Sigmoid colon (tissue), 7 donors: ENCODE data around the gene PKN1. TPM values are rescaled to one million over a fixed set of nuclear protein-coding genes. Genes with fewer than 3 reads are reported as not detected.
A peak's percentile ranks its signal among the peaks of the same experiment; 100 is the strongest.

ENCODE experiments used
- DNase-seq: peaks from one replicate; pipeline ENCODE4 v3.0.0-alpha.2; 2019
- H3K27ac ChIP-seq, 4 donors: fragments of 200-600 bp; sonication (generic); one replicate each; pipeline ENCODE4 v1.5.1; 2016 to 2019; ENCODE audit warnings: mild to moderate bottlenecking in 1 of 4
- H3K27me3 ChIP-seq, 3 donors: fragments of 200-600 bp; sonication (generic); one replicate each; pipeline ENCODE4 v1.5.1; 2019; ENCODE audit warnings: mild to moderate bottlenecking in 1 of 3
- H3K36me3 ChIP-seq, 4 donors: fragments of 200-600 bp; sonication (generic); one replicate each; pipeline ENCODE4 v1.5.1; 2016 to 2019
- H3K4me1 ChIP-seq, 4 donors: fragments of 200-600 bp; sonication (generic); one replicate each; pipeline ENCODE4 v1.5.1; 2017 to 2019
- H3K4me3 ChIP-seq, 4 donors: fragments of 200-600 bp; sonication (generic); one replicate each; pipeline ENCODE4 v1.5.1; 2017 to 2019; ENCODE audit warnings: mild to moderate bottlenecking in 2 of 4, moderate library complexity in 1 of 4
- H3K9me3 ChIP-seq, 4 donors: fragments of 200-600 bp in 3 of 4; sonication (generic) in 3 of 4; one replicate each; pipeline versions ENCODE4 v1.5.1 to v1.6.1; 2013 to 2019
- EP300 ChIP-seq, 4 donors: sonication (generic); formaldehyde crosslinking; IDR thresholded peaks; one replicate each; pipeline ENCODE4 v1.6.1; 2017; ENCODE audit warnings: antibody characterized with exemption in 4 of 4
- POLR2A ChIP-seq, 2 donors: fragments of 450-650 bp; IDR thresholded peaks; one replicate each; pipeline ENCODE4 v1.6.1; 2016; ENCODE audit warnings: antibody characterized with exemption in 2 of 2, mild to moderate bottlenecking in 2 of 2, moderate library complexity in 2 of 2
- POLR2AphosphoS5 ChIP-seq, 4 donors: sonication (generic); formaldehyde crosslinking; IDR thresholded peaks; one replicate each; pipeline ENCODE4 v1.6.1; 2017; ENCODE audit warnings: antibody characterized with exemption in 4 of 4
- WGBS, 2 donors: extraction: QIAGEN DNeasy Blood & Tissue Kit; methylation state at CpG; one replicate each; pipeline ENCODE4 v1.1.7; 2013; 5-methylcytosine and 5-hydroxymethylcytosine counted together
- intact Hi-C: fragments of 100-400 bp; cut with DNase I; formaldehyde crosslinking; loops from one replicate; pipeline ENCODE4 v1.15.1; 2023
- polyA plus RNA-seq, 3 donors: library from polyadenylated mRNA; stranded (reverse); fragments of 200-250 nt; gene quantifications; one replicate each; pipeline ENCODE4 v1.2.3, GENCODE V29; 2013
- total RNA-seq, 4 donors: library from RNA; depleted of rRNA; stranded (reverse); fragments of >200 nt; gene quantifications; one replicate each; pipeline ENCODE4 v1.1.0, GENCODE V29; 2016
- TF ChIP-seq, protein P1 (sequence below), 4 experiments: fragments of 450-650 bp in 3 of 4; fragments of 200-600 bp in 1 of 4; IDR thresholded peaks; one replicate each; pipeline ENCODE4 v1.5.1; 2016 to 2019; ENCODE audit warnings: antibody characterized with exemption in 4 of 4, mild to moderate bottlenecking in 3 of 4, moderate library complexity in 2 of 4
- donor health status: healthy with polysubstance abuse.
- donor health status: Bipolar disorder and iron deficiency.
- donor health status: healthy.

The PKN1 gene
- total RNA-seq (100 to 1,000 TPM in 1 of 4 donors, 10 to 100 TPM in 3; 79.2 to 126 (median 84.6) TPM), polyA plus RNA-seq (10 to 100 TPM; 20.8 to 54.8 (median 28.2) TPM)

DNA sequence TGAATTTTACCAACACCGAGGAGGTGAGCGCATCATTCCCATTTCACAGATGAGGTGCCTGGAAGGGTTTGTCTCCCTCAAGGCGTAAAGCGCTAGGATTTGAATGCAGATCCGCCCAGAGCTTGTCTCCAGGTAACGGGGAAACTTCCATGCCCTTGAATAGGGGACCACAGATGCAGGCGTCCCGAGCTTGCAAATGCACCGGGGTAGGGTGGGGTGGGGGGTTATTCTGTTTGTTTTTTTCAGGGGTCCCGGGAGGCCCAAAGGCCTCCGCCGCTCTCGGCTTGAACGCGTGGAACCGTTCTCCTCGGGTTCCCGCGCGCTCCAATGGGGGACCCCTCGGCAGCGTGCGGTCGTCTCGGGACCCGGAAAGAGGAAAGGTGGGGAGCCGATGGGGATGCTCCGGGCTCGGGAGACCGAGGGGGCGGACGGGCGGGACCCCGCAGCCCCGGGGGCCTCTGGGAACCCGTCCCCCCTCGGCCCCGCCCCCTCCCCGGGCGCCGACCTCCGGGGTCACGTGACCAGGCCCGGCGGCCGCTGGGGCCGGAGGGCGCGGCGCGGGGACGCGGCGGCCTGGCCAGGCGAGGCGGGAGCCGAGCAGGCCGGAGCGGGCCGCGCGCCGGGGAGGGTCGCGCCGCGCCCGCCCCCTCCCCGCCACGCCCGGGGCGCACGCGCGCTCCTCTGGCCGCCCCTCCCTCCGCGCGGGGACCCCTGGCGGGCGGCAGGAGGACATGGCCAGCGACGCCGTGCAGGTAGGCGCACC is at the start of gene PKN1:
Gene PKN1 (plus strand): TSS at position 516 of the 763 bp plus-strand sequence. CDS start 216 bp downstream, at position 732.
- Histone ChIP-seq H3K9me3 (no peaks in the 10 kb centered on the region), H3K4me1 (peaks cover 0 to 45% (median 27%) of the 10 kb centered on the region in 4 donors), H3K4me3 (peak within 1 kb of the TSS; percentile 65 to 98 (median 86)), H3K27me3 (no peaks in the 10 kb centered on the region), H3K36me3 (peaks cover 0 to 12% (median 0%) of the 10 kb centered on the region in 4 donors), H3K27ac (peak within 1 kb of the TSS; percentile 88 to 92 (median 90))
- TF ChIP-seq POLR2AphosphoS5 (IDR thresholded peaks at IDR 0.05) (peak in 2 of 4 donors; percentile 29 to 30), POLR2A (IDR thresholded peaks at IDR 0.05) (no peak)
- WGBS, 2 donors = 2% methylated on average over 85 of the region's 85 CpGs
- intact Hi-C loops = loop anchor here (2.0 kb wide), 1 partner anchor 40 kb away; no protein-coding TSS in a partner anchor
- no peak for DNase-seq

DNA sequence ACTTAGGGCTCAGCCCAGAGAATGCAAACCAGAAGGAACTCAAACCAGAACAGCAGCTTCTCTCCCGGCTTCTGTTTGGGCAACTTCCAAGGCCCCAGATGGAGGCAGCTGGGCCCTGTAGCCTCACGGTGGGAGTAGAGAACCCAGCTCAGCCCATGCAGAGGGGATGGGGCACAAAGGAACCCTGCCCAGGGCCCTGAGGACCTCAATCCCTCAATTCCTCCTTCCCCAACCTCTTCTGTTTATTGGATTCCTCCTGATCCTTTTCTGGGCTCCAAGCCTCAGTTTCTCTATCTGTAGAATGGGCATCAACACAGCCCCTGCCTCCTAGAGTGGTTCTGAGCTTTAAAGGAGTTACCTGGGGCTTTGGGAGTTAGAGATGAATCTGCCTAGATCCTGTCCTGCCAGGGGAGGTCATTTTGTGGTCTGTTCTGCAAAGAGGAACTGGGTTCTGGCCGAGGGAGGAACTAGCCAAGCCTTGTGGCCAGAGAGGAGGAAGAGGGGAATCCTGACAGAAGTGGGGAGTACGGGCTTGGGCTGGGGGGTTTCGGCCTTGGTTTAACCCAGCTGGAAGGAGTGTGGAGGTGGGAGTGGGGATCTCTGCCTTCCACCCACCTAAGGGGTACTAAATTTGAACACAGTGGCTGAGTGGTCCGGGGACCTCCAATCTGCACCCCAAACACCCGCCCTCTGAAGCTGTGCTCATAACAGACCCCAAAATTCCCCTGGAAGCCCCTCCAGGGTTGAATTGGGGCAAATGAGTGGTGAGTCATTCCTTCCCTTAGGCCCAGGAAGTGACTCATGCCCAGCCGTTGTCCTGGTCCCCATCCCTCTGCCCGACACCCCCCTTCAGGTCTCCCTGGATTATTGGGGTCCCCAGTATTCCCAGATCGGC is 49.2 kb upstream of the PKN1 start:
- WGBS, 2 donors = 19 to 22% methylated on average over 10 of the region's 10 CpGs
- intact Hi-C loops = no loop called here
- TF ChIP-seq POLR2AphosphoS5 (IDR thresholded peaks at IDR 0.05) = peak in 3 of 4 donors; percentile 28 to 36 (median 35)
- TF ChIP-seq, protein P1, sequence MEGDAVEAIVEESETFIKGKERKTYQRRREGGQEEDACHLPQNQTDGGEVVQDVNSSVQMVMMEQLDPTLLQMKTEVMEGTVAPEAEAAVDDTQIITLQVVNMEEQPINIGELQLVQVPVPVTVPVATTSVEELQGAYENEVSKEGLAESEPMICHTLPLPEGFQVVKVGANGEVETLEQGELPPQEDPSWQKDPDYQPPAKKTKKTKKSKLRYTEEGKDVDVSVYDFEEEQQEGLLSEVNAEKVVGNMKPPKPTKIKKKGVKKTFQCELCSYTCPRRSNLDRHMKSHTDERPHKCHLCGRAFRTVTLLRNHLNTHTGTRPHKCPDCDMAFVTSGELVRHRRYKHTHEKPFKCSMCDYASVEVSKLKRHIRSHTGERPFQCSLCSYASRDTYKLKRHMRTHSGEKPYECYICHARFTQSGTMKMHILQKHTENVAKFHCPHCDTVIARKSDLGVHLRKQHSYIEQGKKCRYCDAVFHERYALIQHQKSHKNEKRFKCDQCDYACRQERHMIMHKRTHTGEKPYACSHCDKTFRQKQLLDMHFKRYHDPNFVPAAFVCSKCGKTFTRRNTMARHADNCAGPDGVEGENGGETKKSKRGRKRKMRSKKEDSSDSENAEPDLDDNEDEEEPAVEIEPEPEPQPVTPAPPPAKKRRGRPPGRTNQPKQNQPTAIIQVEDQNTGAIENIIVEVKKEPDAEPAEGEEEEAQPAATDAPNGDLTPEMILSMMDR (IDR thresholded peaks at IDR 0.05) = no peak
- no peaks in the 10 kb centered on the region for H3K36me3 ChIP-seq
- H3K27ac ChIP-seq = peak overlapping the region; percentile 85 to 90 (median 90)
- no peaks in the 10 kb centered on the region for H3K27me3 ChIP-seq
- peak overlapping the region in 3 of 4 donors; percentile 25 to 67 (median 26) for H3K4me3 ChIP-seq
- H3K4me1 ChIP-seq = peaks cover 2 to 51% (median 47%) of the 10 kb centered on the region in 4 donors
- no peaks in the 10 kb centered on the region for H3K9me3 ChIP-seq
- peak; percentile 84 for DNase-seq

DNA sequence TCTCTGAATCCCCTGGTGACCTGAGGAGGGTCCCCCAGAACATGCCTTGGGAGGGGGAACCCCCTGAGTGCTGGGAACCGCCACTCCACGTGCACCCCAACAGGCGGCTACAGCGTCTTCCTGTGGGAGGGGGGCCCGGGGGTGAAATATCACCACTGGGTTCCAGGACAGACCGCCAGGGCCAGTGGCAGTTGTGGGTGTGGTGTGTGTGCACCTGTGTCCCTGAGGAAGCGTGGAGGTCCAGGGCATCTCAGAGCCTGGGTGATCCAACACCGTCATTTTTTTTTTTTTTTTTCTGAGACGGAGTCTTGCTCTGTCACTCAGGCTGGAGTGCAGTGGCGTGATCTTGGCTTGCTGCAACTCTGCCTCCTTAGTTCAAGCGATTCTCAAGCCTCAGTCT is 47.6 kb upstream of the PKN1 start:
- H3K4me1 ChIP-seq = peaks cover 2 to 35% (median 31%) of the 10 kb centered on the region in 4 donors
- 36 to 37% methylated on average over 11 of the region's 11 CpGs for WGBS, 2 donors
- no peak overlapping the region for H3K4me3 ChIP-seq
- no peaks in the 10 kb centered on the region for H3K27me3 ChIP-seq
- peak overlapping the region; percentile 13 to 90 (median 22) for H3K27ac ChIP-seq
- peak; percentile 61 for DNase-seq
- H3K9me3 ChIP-seq = no peaks in the 10 kb centered on the region
- peaks cover 0 to 3% (median under 1%) of the 10 kb centered on the region in 4 donors for H3K36me3 ChIP-seq
- TF ChIP-seq POLR2AphosphoS5 (IDR thresholded peaks at IDR 0.05) (no peak), POLR2A (IDR thresholded peaks at IDR 0.05) (no peak), EP300 (IDR thresholded peaks at IDR 0.05) (no peak)
- TF ChIP-seq, protein P1 (IDR thresholded peaks at IDR 0.05) = no peak
- intact Hi-C loops = no loop called here

DNA sequence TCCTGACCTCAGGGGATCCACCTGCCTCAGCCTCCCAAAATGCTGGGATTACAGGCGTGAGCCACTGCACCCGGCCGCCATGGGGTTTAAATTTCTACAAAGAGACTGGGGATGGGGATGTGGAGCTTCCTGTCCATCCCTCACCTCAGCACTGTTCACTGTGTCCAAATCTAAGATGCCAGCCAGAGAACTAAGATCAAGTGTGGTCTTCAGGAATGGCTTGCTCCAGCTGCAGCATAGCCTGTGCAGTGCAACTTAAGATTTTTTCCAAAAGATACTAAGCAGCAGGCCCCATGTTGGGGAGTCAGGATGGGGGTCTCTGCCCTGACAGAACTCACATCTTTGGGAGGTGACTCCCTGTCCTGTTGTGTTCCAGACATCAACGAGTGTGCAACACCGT is 42.6 kb upstream of the PKN1 start:
- intact Hi-C loops = no loop called here
- no peaks in the 10 kb centered on the region for H3K27me3 ChIP-seq
- TF ChIP-seq, protein P1 (IDR thresholded peaks at IDR 0.05) = no peak
- TF ChIP-seq EP300 (IDR thresholded peaks at IDR 0.05) (no peak), POLR2A (IDR thresholded peaks at IDR 0.05) (no peak), POLR2AphosphoS5 (IDR thresholded peaks at IDR 0.05) (no peak)
- H3K27ac ChIP-seq = no peak overlapping the region
- H3K4me1 ChIP-seq = no peaks in the 10 kb centered on the region
- peaks cover 8 to 44% (median 31%) of the 10 kb centered on the region in 4 donors for H3K36me3 ChIP-seq
- no peak overlapping the region for H3K4me3 ChIP-seq
- no peaks in the 10 kb centered on the region for H3K9me3 ChIP-seq
- WGBS, 2 donors = 96% methylated on average over 5 of the region's 5 CpGs
- DNase-seq = no peak
